NAMALWA (cell line): ENCODE measurements around the gene PCDH9.
A peak's percentile ranks its signal among the peaks of the same experiment; 100 is the strongest.

Experiments
- DNase-seq: peaks from one replicate; pipeline ENCODE4 v3.0.0-alpha.2; 2015; ENCODE audit warnings: low spot score

The PCDH9 gene

DNA sequence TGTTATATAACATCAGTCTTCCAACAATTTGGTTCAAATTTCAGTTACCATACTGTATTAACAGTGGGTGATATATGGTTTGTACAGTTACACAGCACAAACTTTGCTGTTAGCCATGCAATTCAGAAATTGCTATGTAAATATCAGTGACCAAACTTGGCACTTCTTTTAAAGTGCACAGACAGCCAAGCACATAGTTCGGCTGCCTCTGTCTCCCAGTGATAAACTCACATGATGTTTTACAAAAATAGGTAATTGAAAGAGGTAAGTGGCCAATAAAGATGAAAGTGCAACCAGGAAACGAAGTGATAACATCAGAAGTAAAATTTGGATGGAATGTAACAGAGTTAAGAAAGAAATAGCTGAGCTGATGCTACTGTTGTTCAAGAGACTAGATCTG, 143.9 kb downstream of the PCDH9 start:
- no peak for DNase-seq

DNA sequence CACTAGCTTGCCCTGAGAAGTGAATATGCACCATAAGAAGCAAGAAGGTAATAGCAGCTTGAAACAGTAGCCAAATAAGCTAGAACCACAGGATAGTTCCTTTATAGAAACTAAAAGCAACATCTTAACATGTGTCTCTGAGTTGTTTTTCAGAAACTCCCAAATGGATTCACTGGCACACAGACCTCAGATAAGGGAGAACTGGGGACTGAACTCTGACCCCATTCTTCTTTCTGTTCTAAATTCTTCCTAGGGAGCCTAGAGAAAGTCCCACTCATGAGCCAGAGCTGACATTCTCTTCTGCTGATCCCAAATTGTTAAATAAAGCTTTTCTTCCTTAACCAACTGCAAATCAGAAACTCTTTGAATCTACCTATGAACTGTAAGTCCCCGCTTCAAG, 146.1 kb downstream of the PCDH9 start:
- DNase-seq: no peak

DNA sequence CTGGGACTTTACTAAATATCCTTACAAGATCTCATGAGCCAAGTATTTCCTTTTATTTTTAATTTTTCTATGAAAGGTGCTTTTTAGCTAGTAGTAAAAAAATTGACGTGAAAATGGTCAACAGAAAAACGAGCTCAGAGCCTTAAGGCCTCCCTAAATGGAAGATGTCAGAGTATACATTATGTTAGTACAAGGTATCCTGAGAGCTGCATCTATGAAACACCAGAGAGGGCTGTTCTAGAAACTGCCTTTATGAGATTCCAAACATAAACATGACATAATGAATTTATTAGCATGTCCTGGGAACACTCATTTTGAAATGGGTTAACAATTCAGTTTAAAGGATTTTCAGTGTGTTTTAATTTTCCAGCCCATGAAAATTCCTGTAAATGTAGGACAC, 146.6 kb downstream of the PCDH9 start:
- no peak for DNase-seq

DNA sequence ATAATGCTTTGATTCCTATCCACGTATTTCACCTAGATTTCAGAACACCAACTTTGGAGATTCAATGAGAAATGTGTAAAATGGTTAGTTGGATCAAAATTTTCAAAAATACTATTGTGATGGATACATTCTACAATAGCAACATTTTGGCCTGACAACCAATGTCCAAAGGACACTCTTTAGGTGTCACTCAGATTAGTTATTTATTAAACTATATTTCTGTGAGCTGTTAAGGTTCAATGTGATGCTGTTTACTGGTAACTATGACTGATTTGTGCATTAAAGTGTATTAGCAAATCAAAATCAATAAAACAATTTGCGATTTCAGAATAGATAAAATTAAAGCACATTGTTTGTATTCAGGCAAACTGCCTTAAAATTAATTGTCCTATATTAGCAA, 149.8 kb downstream of the PCDH9 start:
- no peak for DNase-seq

DNA sequence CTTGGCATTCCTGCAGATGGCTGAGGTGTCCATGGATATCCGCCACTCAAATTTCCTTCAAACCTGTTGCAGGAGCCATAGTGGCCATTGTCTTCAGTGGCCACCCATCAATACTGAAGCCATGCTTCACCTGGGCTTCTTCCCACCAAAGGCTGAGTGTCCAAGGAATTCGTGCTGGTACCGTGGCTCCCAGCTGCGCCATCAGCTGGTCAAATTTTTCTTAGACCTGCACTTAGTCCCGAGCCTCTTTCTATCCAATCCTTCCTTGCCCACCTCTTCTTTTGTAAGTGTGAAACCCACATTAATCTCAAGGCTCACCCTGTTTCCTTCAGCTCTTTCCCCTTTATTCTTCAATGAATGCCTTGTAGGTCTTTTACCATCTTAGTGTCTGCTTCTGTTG, 152.1 kb downstream of the PCDH9 start:
- no peak for DNase-seq

DNA sequence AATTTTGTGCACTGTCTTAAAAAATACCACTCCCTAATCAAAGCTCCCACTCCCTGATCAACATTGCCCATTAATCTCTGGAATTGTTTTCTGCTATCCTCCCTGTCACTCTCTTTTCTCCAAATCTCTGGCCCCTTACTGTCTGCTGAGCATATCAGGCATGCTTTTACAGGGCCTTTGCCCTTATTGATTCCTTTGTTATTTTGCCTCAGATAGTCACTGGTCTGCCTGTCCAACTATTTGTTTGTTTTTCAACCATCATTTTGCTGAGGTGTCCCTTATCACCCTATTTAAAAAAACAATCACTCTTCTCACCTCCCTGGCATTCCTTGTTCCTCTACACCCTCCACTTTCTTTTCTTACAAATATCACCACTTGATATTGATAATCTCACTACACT, 153.0 kb downstream of the PCDH9 start:
- DNase-seq: no peak

DNA sequence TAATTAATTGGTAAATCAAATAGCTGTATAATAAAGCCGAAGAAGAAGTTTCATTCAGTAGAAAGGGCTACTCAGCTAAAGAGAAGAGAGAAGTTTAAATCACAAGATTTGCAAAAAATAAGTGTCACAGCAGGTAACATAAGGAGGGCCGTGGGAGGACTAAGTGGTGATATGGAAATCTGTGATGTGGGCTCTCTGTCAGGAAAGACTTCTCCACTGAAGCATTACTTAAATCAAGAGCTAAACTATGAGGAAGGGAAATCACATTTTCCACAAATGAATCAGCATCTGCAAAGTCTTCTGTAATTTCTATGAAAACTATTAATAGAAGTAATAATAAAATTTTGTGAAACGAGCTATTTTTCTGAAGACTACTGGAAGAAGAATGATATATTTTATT, 153.8 kb downstream of the PCDH9 start:
- DNase-seq: no peak

DNA sequence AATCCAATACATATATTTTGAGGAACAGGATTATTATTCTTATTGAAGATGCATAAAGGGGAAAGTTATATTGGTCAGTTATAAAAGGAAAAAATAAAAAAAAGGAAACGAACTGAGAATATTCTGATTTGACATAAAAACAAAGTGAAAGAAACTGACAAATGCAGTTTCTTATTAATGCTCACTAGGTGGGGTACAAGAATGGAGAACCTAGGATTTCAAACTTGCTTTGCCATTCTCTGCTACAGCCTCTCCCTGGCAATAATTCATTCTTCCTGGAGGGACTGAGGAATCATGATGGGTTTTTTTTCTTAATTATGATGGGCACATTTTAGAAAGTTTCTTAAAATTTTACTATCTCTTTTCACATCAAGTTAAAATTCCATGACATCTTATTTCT, 154.9 kb downstream of the PCDH9 start:
- DNase-seq: no peak

DNA sequence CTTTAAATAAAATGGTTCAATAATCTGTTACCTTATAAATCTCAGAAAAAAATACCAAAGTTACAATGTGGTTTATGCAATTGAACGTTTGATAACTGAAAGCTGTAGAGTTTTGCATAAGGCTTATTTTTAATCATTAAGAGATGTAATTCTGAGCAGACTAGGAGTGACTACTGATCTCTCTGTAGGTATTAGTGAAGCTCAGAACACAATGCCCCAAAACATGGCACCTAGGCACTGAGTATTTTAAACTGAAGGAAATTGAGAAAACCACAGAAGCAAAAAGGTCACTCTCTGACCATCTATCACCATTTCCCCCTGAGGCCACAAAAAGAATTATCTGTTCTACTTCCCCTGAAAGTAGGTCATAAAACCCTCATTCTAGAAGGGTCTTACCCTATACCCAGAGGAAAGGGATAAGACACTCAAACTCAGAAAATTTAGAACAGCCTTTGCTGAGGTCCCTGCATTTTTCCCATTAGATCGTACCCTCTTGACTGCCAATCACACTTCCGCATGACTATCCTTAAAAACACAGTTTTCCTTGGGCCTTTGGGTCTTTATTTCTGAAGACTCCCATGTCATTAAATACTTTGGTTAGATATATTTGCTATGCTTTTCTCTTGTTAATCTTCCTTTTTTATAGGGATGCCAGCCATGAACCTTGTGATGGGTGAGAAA, 158.1 kb downstream of the PCDH9 start:
- DNase-seq: no peak

DNA sequence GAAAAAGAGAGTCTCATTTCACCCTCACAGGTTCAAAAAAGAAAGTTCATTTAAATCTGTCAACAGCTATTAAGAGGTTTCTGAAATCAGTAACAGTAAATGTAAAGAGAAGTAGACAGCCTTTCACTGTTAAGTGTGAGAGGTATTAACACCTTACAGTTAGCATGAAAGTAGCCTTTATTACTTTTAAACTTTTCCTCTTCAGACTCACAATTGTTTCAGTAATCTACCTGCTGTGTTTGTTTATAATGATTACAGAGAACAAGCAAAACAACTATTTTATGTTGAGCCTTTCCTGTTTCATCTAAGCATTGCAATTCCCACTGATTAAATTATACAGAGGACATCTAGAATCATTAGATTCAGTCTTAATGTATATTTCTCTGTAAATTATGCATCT, 159.8 kb downstream of the PCDH9 start:
- DNase-seq: no peak

DNA sequence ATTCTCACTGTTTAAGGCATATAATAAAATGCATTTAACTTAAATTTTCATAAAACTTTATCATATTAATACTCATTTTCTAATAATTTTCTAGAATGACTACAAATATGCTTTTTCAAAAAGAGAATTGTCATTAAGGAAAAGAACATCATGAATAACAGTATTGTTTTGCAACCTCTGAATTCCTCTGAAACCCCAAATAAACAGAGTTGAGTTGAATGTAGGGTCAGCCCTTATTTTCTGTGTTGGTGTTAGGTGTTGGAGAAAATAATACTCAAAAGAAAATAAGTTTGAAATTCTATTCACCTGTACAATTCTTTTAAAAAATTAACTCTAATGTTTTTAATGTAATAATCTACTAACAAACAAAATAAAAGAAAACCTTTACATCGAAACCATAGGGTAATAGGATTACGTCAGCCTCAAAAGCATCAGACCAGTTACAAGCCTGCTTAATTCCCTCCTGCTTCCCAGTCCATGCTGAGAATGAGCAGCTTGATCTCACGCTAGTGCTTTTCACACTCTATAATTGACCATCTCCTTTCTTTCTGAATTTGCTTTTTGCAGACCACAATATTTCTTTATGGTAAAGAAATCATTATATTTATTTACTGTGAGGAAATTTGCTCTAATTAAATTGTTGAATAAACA, 160.9 kb downstream of the PCDH9 start:
- no peak for DNase-seq

DNA sequence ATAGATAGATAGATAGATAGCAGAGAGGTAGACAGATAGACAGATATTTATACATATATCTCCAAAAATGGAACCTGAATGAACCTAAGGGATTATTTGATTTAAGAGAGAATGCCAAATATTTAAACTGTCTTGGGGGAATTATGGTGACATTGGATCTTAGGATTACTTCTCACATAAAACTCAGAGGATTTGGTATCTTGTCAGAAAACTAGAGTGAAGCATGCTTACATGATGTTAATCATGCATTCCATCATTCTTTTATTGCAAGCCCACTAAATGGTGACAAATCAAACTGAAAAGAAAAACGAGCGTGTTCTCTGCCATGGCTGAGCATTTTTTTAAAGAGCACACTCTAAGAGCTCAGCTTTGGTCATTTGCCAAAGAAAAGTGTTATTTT, 165.2 kb downstream of the PCDH9 start:
- DNase-seq: no peak

DNA sequence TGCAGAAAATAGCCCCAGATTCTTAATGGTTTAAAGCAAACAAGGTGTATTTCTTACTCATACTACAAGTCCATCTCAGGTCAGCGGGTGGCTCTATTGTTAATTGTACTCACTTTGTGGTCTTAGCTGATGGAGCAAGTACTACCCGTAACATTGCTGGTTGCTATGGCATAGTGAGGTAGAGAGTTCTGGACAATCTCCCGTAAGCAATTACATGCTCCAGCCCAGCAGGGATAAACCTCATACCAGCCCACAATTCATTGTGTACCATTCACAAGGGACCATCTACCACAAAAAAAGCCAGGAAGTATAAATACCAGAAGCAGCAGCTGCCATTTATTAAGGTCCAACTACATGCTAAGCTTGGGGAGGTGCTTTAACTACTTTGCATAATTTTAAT, 167.1 kb downstream of the PCDH9 start:
- no peak for DNase-seq

DNA sequence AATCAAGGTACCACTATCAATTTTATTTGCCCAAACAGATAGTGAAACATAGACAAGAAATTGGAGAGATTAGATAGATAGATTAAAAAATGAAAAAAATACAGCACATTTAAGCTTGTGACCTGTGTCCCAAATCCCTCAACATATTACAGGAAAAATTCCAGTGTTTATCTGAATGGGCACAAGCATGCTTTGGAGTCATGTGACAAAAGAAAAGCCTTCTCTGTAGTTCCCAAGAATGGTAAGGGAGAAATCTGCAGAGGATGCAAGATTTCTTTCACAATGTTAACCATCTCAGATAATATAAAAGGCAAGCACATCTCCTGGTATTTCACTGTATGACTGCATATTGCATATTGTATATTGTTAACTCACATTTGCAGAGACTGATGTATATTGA, 168.0 kb downstream of the PCDH9 start:
- no peak for DNase-seq

DNA sequence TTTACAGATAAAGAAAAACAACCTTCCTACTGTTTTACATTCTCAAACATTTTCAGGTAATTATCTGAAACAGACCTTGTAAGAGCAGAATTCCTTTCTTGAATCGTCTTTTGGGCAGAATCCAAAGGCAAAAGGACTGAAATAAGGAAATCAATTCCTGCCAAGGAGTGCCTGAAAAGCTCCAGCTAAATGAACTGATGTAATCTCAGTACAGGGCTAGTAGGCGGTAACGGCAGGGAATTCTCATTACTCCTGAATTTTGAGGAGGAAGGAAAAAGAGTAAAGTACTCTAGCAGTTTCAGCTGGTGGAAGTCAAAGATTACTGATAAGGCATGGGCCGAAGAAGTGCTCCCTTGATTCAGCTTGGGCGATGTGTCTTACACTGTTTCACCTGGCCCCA, 168.4 kb downstream of the PCDH9 start:
- no peak for DNase-seq

DNA sequence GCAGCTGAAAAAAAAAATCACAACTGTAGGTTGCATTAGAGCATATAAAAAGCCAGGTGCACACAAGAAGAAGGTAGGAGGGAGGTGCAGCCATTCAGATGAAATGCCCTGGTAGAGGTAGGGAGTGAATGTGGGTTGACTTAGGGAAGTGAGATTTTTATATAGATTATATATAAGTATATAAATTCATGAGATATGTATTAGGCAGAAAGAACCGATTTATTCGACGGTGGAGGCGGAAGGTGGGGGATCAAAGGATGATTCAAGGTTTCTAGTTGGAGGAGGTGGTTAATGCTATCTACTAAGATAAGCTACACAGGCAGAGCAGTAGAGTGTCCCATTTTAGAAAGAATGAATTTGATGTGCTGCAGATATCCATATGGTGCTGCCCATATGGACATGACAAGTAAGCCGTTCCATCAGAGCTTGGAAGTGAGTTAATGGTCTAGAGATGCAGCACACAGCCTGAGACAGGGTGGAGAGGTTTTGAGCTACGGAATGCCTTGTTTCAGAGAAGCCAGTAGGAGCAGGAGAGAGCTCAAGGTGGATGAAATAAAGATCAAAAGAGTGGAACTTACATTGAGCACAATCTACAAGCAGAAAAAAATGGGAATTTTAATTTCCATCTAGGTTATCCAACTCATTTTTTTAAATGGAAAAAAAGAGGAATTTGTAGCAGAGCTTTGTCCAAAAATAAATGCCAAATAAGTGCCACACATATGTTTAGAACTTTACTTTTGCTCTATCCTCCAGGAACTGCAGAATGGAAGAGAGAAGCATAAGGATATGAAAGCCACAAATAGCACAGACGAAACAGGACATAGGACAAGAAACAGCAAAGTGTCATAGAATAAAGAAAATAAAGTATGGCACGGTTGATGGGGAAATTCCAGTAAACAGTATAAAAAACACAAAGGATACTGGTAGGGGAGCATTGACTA, 177.3 kb downstream of the PCDH9 start:
- DNase-seq: no peak

DNA sequence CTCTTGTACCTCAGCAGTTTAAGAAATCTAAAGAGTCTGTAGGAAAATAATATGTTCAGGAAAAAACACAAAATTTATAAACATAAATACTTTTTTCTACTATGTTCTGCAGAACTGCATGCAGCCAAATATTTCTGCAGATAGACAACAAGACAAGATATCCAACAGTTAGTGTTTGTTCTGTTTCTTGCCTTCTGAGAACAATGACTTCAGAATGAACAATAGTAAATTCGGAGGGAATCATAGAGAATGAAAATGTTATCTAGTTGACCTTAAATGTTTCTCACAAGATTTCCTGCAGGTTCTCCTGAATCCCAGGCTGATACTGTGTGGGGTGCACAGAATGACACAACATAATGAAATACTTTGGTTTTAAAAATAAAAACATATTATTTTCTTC, 180.4 kb downstream of the PCDH9 start:
- DNase-seq: no peak

DNA sequence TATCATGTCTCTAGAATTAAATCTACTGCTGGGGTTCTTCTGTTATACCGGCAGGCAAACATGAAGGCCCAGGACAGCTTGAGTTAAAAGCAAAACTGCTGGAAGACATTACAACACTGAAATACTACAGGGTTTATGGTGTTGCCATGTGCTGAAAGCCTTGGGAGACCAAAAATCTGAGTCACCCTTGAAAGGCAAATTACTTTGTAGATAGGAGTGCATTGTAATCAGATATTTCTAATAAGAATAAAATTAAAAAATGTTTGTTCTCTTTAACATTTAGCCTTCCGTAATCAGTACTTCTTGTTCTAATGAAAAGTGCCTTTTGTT, 181.3 kb downstream of the PCDH9 start:
- no peak for DNase-seq

DNA sequence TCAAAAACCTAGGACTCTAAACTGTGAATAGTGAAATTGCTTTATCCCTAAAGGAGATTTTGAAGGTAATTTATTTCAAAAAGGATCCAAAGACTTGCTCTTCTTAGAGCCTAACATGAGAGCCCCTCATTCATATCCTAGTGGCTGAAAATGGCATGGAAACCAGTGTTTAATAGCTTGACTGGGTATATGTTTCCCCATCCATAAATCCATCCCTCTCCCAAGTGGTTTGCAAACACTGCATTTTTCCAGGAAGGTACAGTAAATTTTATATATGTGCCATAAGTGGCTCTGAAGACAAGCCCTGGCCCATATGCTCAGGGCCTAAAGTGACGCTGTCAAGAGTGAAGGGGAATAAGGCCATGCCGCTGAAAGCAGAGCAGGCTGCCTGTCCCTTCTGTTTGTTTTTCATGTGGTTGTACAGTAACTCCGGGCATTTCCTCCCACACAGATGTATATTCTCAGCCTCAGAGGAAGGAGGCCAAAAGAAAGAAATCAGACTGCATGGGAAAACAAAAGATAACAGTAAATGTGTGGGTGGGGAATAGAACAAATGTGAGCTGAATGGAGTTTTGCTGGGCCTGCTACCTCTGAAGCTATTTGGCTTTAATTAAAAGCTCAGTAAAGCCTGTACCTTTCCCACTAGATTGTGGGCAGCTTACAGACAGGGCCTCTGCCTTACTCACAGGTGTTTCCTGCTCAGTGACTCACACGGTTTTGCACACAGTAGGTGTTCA, 181.9 kb downstream of the PCDH9 start:
- DNase-seq: peak; percentile 11

DNA sequence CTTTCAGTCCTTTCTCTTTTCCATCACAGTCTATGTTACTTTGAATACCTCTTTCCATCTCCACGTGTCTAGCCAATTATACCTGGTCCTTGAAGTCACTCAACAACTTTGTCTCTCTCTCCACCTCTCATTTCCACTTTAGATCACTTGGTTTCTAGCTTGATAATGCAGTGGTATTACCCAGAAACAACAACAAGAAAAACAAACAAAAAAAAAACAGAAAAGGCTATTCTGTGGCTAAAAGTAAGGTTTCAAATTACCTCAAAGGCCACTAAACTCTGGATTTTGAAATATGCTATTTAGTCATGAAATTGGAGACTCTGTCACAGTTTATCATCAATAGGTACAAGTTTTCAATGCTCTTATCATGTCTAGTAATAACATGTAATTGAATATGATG, 184.8 kb downstream of the PCDH9 start:
- DNase-seq: no peak

DNA sequence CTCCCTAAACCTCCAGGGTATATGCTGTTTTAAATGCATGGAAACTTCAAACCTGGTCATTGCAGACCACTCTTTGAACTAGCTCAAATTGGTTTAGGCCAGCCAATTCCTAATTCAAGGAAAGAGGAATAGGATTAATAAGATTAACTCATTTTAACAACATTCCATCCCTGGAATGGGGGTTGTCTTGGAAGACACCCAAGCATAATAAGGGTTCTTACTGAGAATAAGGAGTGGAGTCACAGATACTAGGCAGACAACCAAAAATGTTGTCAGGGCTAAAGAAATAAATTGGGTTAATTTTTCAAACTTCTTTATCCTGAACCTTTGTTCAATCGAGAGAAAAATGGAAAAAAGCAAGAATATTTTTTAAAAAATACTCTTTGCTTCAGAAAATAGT, 186.2 kb downstream of the PCDH9 start:
- DNase-seq: no peak

DNA sequence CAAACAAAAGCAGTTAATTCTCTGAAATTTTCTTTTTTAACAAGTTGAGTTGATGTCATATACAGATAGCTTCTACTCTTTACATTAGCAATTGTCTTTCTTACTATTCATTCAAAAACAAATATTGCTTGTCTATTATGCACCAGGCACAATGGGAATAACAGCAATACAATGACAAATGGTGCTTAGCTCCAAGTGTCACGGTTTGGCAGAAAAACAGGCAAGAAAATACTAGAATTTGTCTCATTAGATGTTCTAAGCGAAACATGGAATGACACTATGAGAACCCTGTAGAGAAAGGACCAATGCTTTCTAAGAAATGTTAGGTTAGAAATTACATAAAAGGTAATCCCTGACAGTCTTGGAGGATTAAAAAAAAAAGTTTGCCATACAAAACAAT, 187.6 kb downstream of the PCDH9 start:
- no peak for DNase-seq
